NCI-H2196 treated with DMSO at 0.1 percent for 48 hours (cell line): ENCODE measurements around the gene ADRA2A.

ENCODE experiments used
- DNase-seq: peaks from one replicate; lab custom pipeline; 2025; ENCODE audit not compliant: unreplicated experiment; lab: John Stamatoyannopoulos, UW

ADRA2A gene

GRCh38 chr10:111109501-111110242, 32.8 kb downstream of the ADRA2A start:
- no peak for DNase-seq

DNA sequence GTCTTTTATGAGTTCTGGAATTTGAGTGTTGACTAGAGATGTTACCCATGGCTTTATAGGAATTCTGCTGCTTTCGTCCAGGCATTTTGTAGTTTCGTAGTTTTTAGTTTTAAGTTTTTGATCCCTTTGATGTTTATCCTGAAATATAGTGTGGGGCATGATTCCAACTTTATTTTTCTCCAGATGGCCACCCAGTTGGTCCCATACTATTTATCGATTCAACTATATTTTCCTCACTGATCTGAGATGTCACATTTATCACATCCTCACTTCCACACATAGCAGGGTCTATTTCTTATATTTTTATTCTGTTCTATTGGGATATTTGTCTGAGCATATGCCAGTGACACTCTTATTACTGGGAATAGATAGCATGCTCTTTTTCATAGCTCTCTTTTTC, 33.9 kb downstream of the ADRA2A start:
- no peak for DNase-seq

DNA sequence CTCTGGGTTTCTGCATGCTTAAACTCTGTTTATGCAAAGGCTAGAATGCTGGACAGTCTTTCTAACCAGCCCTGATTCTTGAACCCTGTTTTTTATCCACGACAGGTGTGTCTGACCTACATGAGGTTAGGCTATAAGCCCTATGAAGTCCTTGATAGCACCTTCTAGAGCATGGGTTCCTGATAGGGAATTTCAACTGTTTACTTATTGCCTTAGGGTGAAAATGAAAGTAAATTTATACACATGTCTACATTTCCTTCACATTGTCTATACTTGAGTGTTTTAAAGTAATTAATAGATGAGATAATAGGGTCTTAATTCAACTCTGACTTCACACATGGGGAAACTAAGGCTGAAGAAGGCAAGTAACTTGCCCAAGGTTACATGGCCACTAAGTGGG, 35.5 kb downstream of the ADRA2A start:
- DNase-seq = no peak

DNA sequence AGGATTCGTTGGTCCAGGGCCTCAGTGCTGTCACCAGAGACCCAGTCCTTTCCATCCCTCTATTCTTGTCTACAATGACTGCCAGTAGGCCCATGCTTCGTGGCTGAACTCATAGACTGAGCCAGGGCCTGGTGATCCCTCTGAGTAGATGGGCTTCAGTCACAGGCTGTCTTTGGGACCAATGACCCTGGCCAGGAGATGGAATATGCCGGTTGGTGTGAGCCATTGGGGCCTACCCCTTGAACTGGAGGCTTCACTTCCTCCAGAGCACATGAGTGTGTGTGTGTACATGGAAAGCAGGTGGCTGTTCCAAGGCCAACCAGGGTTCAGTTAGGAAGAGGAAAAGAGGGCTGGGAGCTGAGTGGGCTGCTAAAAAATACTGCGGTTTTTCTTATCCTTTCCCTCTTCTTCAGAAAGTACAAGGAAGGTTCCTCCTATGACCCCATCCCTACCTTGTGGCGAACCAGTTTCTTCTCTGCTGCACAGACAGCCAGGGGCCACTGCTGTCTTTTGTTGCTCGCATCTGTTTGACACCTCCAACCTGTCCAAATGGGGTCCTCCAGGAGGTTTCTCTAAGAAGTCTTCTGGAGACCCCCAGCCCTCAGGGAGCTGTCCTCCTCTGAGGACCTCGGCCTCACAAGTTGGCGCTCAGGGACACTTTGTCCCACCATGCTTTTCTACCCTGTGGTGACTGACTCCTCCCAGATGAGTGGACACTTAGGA, 36.6 kb downstream of the ADRA2A start:
- DNase-seq = no peak

DNA sequence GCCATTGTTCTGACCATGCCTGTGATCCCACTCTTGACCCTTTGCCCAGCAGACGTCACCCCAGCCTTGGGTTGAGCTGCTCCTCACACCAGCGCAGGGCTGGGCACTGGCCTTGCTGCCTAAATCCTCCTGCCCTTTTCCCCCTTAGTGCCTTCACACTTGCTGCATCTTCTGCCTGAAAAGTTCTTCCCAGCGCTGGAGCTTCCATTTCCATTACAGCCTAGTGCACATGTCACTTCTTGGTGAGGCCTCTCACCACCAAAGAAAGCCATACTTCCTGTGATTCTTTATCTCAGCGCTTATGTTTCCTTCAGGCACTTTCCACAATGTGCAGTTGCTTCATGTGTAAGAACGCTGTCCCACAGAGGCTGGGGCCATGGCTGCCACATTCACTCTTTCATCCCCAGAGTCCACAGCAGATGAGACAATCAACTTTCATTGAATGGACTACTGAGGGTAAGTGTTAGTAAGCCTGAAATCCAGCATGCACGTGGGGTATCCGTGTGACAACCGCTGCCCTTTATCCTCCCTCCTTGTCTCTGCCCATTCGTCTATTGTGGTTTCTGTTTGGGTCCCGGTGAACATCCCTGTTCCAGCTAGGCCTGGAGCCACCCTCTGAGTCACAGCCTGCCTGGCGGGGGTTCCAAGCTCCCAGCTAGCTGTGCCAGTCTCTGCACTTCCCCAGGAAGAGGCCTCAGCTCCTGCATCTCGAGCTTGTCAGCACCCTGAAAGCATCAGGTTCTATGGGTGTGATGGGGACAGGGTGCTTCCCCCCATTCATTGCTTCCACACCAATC, 37.3 kb downstream of the ADRA2A start:
- DNase-seq = no peak

- DNase-seq = no peak
Measured at GRCh38 chr10:111114758-111115500, 38.1 kb downstream of the ADRA2A start.

DNA sequence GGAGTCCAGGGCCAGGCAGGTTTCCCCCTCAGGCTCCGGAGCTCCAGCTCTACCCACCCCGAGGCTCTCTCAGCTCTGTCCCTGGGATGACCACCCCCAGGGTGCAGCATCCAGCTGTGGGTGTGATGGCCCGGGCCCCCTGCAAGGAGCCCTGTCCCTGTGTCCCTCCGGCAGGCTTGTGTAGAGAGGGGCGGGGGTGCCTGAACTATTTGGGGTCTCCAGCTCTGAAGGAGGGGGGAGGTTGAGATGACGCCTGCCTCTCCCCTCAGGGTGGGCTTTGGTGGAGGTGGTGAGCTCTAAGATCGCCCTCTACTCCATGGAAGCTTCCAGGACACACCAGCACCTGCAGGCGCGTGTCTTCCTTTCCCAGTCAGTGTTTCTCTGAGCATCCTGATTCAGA, 39.4 kb downstream of the ADRA2A start:
- DNase-seq = no peak

- DNase-seq = no peak
Measured at GRCh38 chr10:111116762-111117445, 40.1 kb downstream of the ADRA2A start.

GRCh38 chr10:111117528-111118277, 40.9 kb downstream of the ADRA2A start:
- no peak for DNase-seq

- no peak for DNase-seq
Measured at GRCh38 chr10:111118758-111119157, 41.9 kb downstream of the ADRA2A start.

DNA sequence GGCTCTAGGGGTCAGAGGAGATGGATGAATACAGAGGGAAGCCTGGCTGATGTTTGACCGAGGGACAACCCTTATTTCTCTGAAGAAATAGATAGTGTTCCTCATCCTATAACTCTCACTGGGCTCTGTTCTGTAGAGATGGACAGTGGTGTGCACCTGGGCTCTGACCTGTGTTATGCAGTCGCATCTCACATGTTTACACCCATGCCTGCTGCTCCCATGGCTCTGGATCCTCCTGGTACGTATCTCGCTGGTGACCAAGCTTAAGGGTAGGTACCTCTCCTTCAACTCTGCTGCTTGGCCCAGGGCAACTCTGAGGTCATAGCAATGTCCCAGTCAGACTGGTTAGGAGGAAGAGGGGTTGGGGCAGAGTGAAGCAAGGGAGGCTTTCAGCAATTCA, 42.8 kb downstream of the ADRA2A start:
- DNase-seq = no peak

DNA sequence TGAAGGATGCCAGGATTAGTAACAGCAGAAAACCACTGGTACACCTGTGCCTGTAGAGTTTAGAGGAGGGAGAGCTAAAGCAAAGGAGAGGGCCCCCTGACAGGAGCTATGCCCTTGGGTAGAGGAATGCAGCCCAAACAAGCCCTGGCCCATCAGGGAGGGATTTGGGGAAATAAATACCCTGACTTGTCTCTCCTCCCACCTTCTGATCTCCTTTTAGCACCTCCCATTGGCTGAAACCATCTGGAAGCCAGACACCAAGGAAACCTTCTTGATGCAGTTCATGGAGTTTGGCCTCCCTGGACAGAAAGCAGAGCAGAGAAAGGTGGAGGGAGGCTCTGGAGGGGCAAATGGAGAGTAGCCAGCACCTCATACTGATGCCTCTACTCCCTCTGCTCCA, 45.3 kb downstream of the ADRA2A start:
- DNase-seq = no peak

DNA sequence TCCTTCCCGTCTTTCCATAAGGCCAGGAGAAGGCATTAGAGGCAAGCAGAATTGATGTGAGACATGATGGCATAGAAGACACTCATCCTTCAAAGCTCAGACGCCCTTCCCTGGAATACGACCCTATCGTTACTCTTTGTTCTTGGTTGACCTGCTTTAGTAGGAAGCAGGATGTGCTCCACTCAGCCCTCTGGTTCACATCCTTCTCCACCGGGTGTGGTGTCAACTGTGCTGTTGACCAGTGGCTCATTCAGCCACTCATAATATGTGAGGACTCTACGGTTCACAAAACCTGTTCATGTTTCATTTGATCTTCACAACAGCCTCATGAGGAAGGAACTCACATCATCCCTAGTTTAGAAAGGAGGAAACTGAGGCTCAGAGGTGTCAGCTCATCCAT, 47.1 kb downstream of the ADRA2A start:
- no peak for DNase-seq

DNA sequence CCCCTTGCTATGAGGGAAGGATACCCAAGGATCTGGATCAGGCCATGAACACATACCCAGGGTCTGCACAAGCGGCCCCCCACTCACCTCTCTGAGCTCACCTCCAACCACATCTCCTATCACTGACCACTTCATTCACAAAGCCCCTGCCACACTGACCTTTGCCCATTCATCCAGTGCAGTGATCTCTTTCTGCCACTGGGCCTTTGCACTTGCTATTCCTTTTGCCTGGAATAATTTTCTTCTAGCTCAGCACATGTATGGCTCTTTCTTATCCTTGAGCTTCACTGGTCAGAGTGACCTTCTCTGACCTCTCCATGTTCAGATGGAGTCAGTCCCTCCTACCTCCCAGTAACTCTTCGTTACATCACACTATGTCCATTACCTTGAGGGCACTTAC, 48.3 kb downstream of the ADRA2A start:
- no peak for DNase-seq

DNA sequence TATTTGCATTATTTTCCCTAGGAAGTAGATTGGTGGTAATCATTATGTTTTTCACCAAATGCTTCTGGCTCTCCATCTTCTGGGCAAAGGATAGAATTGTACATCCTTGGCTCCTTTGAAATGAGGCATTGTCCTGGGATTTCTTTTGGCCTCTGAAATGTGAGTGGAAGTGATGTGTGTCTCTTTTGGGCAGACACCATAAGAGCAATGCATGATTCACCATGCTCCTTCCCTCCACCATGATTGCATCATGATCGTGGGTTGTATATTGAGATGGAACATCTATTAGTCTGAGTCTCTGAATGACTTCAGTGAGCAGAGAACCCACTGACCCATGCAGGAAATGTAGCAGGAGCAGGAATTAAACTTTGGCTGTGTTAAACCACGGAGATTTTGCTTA, 49.2 kb downstream of the ADRA2A start:
- no peak for DNase-seq

DNA sequence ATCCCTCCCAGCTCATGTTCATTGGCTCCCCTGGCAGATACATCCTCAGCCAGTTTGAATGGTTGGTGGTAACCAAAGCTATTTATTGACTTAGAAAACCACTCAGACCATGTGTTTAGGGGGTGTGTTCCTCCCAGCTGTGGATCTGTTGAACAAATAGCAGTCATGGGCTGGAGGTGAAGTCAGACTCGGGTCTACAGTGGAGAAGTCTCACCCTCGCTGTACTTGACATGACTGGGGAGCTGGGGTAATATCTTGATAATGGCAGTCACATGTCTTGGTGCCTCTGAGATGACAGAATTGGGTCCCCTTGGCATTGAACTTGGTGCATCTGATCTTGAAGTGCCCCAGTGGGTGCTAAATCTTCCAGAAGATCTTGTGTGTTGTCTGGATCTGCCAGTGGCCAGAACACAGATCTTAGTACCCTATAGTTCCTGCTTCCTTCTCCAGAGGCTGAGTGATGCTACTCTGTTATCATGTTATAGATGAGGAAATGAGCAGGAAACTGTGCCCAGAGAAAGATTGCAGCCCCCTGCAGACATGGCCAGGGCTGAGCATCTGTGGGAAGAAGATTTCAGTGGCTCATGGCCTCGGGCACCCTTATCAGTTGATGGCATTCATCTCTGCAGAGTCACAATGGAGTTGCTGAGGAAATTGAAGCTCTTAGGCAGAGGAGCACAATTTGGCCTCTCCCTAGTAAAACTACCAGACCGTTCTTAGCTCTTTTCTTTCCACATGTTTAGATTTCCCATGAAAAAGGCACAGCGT, 50.4 kb downstream of the ADRA2A start:
- DNase-seq = no peak

DNA sequence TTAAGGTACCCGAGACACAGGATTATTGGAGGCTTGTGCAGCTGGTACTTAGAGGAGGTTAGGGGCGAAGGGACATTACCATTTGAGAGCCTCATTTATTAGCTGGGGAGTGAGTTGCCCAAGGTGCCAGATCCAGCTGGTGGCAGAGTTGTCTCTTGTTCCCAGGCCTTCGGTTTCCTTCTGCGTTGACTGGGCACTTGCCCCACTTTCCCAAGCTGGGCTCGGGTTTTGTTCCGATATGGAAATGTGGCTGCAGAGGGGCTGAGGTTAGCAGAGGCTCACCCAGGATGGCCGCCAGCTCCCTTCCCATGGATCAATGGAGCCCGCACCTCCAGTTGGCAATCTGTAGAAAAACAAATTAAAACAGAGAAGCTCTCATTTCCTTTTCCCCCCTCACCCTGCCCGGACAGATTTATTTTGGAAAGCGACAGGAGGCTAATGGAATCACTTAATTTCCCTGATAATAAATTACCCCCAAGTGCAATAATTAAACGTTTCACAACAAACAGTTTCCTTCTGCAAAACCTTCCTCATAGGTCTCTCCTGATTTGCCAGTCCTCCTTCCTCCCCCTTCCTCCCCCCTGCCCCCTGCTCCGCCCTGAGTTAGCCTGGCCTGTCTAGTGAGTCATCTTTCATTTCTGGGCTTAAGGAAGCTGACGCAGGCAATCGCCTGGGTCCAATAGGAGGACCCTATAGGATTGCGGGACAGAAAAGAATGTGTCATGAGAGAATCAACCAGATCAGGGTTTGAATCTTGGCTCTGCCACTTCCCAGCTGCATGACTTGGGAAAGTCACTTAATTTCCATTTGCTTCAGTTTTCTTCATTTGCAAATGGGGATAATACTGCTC, 51.7 kb downstream of the ADRA2A start:
- no peak for DNase-seq

GRCh38 chr10:111129363-111129762, 52.5 kb downstream of the ADRA2A start:
- no peak for DNase-seq
